Lung (tissue), 12 donors: Measurements from ENCODE around the gene RILP. TPM values are rescaled to one million over a fixed set of nuclear protein-coding genes. Genes with fewer than 3 reads are reported as not detected.

Experiments used
- ATAC-seq: fragments of 200-7000 bp; cut with Tn5 transposase; one replicate; pipeline ENCODE4 v1.9.1; 2020; ENCODE audit warnings: moderate number of reproducible peaks; ENCODE audit not compliant: insufficient read depth, low FRiP score
- DNase-seq, 3 donors: peaks; one replicate each; pipeline ENCODE4 v3.0.0-alpha.2; 2013 to 2017
- H3K27ac ChIP-seq, 2 donors: one replicate each; pipeline ENCODE4 v1.5.1; 2013; ENCODE audit warnings: mild to moderate bottlenecking in 2 of 2, moderate library complexity in 2 of 2, control low read depth in 1 of 2, inconsistent platforms in 1 of 2, low read depth in 1 of 2, low read length in 1 of 2
- H3K27me3 ChIP-seq, 3 donors: one replicate each; pipeline ENCODE4 v1.5.1; 2013; ENCODE audit warnings: low read length in 2 of 3; ENCODE audit not compliant: control insufficient read depth in 3 of 3, insufficient read depth in 3 of 3
- H3K36me3 ChIP-seq, 4 donors: one replicate each; pipeline ENCODE4 v1.5.1; 2013; ENCODE audit warnings: low read length in 4 of 4, mild to moderate bottlenecking in 1 of 4, moderate library complexity in 1 of 4; ENCODE audit not compliant: control insufficient read depth in 4 of 4, insufficient read depth in 4 of 4
- H3K4me1 ChIP-seq, 5 donors: one replicate each; pipeline ENCODE4 v1.5.1; 2013; ENCODE audit warnings: low read length in 5 of 5, mild to moderate bottlenecking in 2 of 5, moderate library complexity in 1 of 5; ENCODE audit not compliant: control insufficient read depth in 5 of 5, insufficient read depth in 5 of 5
- H3K4me3 ChIP-seq: one replicate; pipeline ENCODE4 v1.5.1; 2013; ENCODE audit warnings: mild to moderate bottlenecking, control low read depth, moderate library complexity
- H3K9ac ChIP-seq, 2 donors: one replicate each; pipeline ENCODE4 v1.5.1; 2013; ENCODE audit warnings: low read length in 2 of 2, control low read depth in 1 of 2; ENCODE audit not compliant: insufficient read depth in 1 of 2
- H3K9me3 ChIP-seq, 4 donors: one replicate each; pipeline ENCODE4 v1.5.1; 2013; ENCODE audit warnings: low read length in 3 of 4, mild to moderate bottlenecking in 1 of 4, moderate library complexity in 1 of 4; ENCODE audit not compliant: control insufficient read depth in 4 of 4, insufficient read depth in 3 of 4
- WGBS, 2 donors: extraction: QIAGEN DNeasy Blood & Tissue Kit; methylation state at CpG; one replicate each; pipeline ENCODE4 v1.1.7; 2013; 5-methylcytosine and 5-hydroxymethylcytosine counted together
- polyA plus RNA-seq, 2 donors: library from polyadenylated mRNA; stranded (reverse); fragments of 200-250 nt; gene quantifications; one replicate each; pipeline ENCODE4 v1.2.1, GENCODE V29; 2013
- total RNA-seq, 2 donors: library from RNA; depleted of rRNA in 1 of 2; stranded (reverse); fragments of >200 nt in 1 of 2; gene quantifications; one replicate each; pipeline ENCODE4 v1.2.1, GENCODE V29; 2014 to 2021
- TF ChIP-seq, protein P1 (sequence below): IDR thresholded peaks from 2 replicates; pipeline ENCODE4 v1.5.1; 2012; ENCODE audit warnings: mild to moderate bottlenecking; ENCODE audit errors: control extremely low read depth, extremely low read depth
- donor health status: control.
- donor health status: control.
- donor health status: Bipolar disorder and iron deficiency.
- donor health status: healthy.
- donor health status: DM: yes; HTN: yes; CAD: no.

The RILP gene
- total and polyA plus RNA-seq, 4 donors: 23.1 to 46.3 (median 32.4) TPM

DNA sequence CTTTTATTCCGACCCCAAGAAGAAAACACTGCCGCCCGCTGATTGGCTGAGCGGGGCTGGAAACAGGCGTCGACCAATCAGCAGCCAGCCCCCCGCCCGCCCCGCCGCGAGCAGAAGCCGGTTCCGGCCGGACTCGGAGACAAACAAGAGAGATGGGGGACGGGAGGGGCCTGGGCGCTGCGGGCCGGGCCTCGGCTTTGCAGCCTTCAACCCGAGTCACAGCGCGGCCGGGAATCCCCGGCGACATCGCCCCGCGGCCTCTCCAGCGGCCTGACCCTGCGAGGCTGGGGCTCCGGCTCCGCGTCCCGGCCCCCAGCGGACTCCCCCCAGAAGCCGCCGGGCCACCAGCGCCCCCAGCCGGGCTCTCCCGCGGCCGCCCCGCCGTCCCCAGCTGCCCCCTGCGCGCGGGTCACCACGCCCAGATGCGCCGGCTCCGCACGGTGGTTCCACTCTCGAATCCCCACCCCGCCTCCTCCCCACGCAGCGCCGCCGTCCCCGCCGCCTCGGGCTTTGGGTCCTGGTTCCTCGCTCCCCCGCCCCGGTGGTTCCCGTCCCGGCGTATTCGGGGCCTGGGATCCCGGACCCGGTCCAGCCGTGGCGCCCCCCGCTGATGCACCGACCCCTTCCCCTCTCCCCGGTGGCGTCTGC is 20.7 kb downstream of the RILP start:
- H3K9ac ChIP-seq: peak overlapping the region in 1 of 2 donors; percentile 67
- H3K36me3 ChIP-seq: peaks cover 0 to 2% (median 0%) of the 10 kb centered on the region in 4 donors
- peaks cover 0 to 27% (median 12%) of the 10 kb centered on the region in 5 donors for H3K4me1 ChIP-seq
- H3K4me3 ChIP-seq: peak overlapping the region; percentile 66
- DNase-seq (peak; percentile 97 to 98 (median 98)), ATAC-seq (peak; percentile 88)
- H3K27ac ChIP-seq: peak overlapping the region; percentile 87 to 90
- 1% methylated on average over 61 to 77 of the region's 77 CpGs for WGBS, 2 donors
- no peaks in the 10 kb centered on the region for H3K9me3 ChIP-seq
- H3K27me3 ChIP-seq: peaks cover 0 to 7% (median 0%) of the 10 kb centered on the region in 3 donors
- TF ChIP-seq, protein P1, sequence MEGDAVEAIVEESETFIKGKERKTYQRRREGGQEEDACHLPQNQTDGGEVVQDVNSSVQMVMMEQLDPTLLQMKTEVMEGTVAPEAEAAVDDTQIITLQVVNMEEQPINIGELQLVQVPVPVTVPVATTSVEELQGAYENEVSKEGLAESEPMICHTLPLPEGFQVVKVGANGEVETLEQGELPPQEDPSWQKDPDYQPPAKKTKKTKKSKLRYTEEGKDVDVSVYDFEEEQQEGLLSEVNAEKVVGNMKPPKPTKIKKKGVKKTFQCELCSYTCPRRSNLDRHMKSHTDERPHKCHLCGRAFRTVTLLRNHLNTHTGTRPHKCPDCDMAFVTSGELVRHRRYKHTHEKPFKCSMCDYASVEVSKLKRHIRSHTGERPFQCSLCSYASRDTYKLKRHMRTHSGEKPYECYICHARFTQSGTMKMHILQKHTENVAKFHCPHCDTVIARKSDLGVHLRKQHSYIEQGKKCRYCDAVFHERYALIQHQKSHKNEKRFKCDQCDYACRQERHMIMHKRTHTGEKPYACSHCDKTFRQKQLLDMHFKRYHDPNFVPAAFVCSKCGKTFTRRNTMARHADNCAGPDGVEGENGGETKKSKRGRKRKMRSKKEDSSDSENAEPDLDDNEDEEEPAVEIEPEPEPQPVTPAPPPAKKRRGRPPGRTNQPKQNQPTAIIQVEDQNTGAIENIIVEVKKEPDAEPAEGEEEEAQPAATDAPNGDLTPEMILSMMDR: peak; percentile 10

DNA sequence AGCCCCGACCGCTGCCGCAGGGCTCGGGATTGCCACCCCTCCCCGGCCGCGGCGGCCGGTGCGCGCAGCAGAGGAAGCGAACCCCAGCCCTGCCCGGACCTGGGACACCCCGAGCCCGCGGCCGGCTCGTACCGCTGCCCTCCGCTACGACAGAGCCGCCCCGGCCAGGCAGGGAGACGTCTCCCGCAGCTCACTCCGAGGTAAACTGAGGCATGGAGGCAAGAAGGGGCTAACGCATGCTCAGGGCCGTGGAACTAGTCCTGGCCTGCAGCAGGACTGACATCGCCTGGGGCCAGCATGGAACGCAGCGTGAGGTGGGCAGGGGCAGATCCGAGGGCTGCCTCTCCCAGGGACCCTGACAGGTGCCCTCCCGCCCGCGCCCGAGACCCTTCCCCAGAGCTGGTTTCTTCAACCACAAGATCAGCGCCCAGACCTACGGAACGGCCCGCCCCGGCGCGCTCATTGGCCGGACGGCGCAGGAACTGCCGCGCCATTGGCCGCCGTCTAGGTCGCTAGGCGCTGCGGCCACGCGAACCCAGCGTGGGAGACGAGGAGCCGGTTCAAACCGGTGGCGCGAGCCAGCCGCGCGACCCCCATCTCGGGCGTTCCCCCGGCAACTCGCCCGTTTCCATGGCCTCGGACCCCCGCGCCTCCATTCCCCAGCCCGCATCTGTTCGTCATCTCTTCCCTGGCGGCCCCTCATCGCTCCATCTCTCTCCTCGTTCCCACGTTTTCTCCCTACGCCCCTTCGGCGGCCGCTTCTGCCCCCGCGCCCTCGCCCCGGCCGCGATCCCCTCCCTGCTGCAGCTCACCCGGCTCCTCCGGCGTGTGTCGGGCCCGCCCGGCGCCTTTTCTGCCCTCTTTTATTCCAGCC is 21.4 kb downstream of the RILP start, which contains the start of gene SLC43A2:
Gene SLC43A2, minus strand, starts transcription at position 853 of the 874 bp plus-strand sequence. CDS start 960 bp downstream, outside the sequence.
- peaks cover 0 to 27% (median 12%) of the 10 kb centered on the region in 5 donors for H3K4me1 ChIP-seq
- ATAC-seq (peak; percentile 81), DNase-seq (peak; percentile 87 to 95 (median 89))
- peaks cover 0 to 2% (median 0%) of the 10 kb centered on the region in 4 donors for H3K36me3 ChIP-seq
- TF ChIP-seq, protein P1: no peak
- H3K9me3 ChIP-seq: no peaks in the 10 kb centered on the region
- peaks cover 0 to 7% (median 0%) of the 10 kb centered on the region in 3 donors for H3K27me3 ChIP-seq
- H3K4me3 ChIP-seq: peak within 1 kb of the TSS; percentile 66
- peak within 1 kb of the TSS in 1 of 2 donors; percentile 67 for H3K9ac ChIP-seq
- WGBS, 2 donors: 0 to 1% methylated on average over 66 to 95 of the region's 95 CpGs
- H3K27ac ChIP-seq: peak within 1 kb of the TSS; percentile 87 to 90

- H3K9me3 ChIP-seq: no peaks in the 10 kb centered on the region
- H3K4me1 ChIP-seq: peaks cover 0 to 27% (median 12%) of the 10 kb centered on the region in 5 donors
- peaks cover 0 to 2% (median 0%) of the 10 kb centered on the region in 4 donors for H3K36me3 ChIP-seq
- H3K4me3 ChIP-seq: peak overlapping the region; percentile 66
- 11% methylated on average over 28 to 39 of the region's 39 CpGs for WGBS, 2 donors
- peaks cover 0 to 7% (median 0%) of the 10 kb centered on the region in 3 donors for H3K27me3 ChIP-seq
- DNase-seq (peak in 1 of 3 donors; percentile 26), ATAC-seq (no peak)
- H3K9ac ChIP-seq: no peak overlapping the region
- TF ChIP-seq, protein P1: no peak
- peak overlapping the region in 1 of 2 donors; percentile 87 for H3K27ac ChIP-seq
These were observed 22.3 kb downstream of the RILP start for GRCh38 chr17:1627182-1627981.
